Astrocyte (in vitro differentiated cells and primary cell): ENCODE results near the gene GPR39.

Source experiments
- EZH2 ChIP-seq: IDR thresholded peaks from 2 replicates; pipeline ENCODE4 v1.6.1; 2012; ENCODE audit warnings: mild to moderate bottlenecking, low read length, inconsistent platforms; ENCODE audit not compliant: insufficient read depth
- TF ChIP-seq, protein P1 (sequence below): IDR thresholded peaks from 2 replicates; pipeline ENCODE4 v1.5.1; 2011; ENCODE audit warnings: low read depth, mild to moderate bottlenecking, inconsistent platforms, low read length, moderate library complexity; ENCODE audit not compliant: insufficient read depth

DNA sequence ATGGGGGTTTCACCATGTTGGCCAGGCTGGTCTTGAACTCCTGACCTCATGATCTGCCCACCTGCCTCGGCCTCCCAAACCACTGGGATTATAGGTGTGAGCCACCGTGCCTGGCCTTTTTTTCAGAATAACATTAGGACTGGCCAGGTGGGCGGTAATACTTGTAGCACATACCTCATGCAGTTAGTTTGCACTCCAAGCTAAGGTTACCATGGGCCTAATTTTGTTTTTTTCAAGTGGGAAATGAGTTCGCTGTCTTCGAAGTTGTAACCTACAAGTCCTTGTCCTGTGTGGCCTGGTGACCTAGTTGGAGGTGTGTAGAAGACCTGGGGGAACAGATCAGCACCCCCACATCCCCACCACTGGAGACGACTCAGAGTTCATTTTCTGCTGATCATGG is 178.6 kb downstream of the GPR39 start:
- TF ChIP-seq, protein P1, sequence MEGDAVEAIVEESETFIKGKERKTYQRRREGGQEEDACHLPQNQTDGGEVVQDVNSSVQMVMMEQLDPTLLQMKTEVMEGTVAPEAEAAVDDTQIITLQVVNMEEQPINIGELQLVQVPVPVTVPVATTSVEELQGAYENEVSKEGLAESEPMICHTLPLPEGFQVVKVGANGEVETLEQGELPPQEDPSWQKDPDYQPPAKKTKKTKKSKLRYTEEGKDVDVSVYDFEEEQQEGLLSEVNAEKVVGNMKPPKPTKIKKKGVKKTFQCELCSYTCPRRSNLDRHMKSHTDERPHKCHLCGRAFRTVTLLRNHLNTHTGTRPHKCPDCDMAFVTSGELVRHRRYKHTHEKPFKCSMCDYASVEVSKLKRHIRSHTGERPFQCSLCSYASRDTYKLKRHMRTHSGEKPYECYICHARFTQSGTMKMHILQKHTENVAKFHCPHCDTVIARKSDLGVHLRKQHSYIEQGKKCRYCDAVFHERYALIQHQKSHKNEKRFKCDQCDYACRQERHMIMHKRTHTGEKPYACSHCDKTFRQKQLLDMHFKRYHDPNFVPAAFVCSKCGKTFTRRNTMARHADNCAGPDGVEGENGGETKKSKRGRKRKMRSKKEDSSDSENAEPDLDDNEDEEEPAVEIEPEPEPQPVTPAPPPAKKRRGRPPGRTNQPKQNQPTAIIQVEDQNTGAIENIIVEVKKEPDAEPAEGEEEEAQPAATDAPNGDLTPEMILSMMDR = no peak
- TF ChIP-seq EZH2 = no peak
